Right ventricle myocardium superior (tissue), 1 donor: ENCODE results near the gene NEU4. TPM values are rescaled to one million over a fixed set of nuclear protein-coding genes. Genes with fewer than 3 reads are reported as not detected.

Experiments used
- total RNA-seq: library from RNA; stranded (reverse); fragmentation: NEBNext Ultra II Directional; extraction: Animal tissue kit (Norgen Biotek cat#: 25700); gene quantifications from one replicate; pipeline ENCODE4 v1.2.1, GENCODE V29; 2021
- donor health status: DM: no; HTN: yes; CAD: no; lungs with severe emphysema.

NEU4 gene
- total RNA-seq, 1 donor from 2014 or later, result not detected

Other genes with a start within 250 kb of the NEU4 start
- 82.9 TPM for gene THAP4, start 172.0 kb upstream of the NEU4 start, total RNA-seq
- 41.3 TPM for gene ATG4B, start 171.5 kb upstream of the NEU4 start, total RNA-seq
- gene DTYMK, start 122.4 kb upstream of the NEU4 start, total RNA-seq, result 9.4 TPM
- 18.0 TPM for gene ING5, start 107.2 kb upstream of the NEU4 start, total RNA-seq
- gene D2HGDH, start 74.6 kb upstream of the NEU4 start, total RNA-seq, result 19.0 TPM
- gene GAL3ST2, start 32.4 kb upstream of the NEU4 start, total RNA-seq, result not detected
- gene PDCD1, start 49.7 kb downstream of the NEU4 start, total RNA-seq, result 2.0 TPM
- gene RTP5, start 60.5 kb downstream of the NEU4 start, total RNA-seq, result not detected